Hepatocyte (in vitro differentiated cells): ENCODE data around the gene HDAC5. TPM values are rescaled to one million over a fixed set of nuclear protein-coding genes. Genes with fewer than 3 reads are reported as not detected.
"Not testable (repeated sequence)": the region's sequence is repeated elsewhere in the genome, so short reads cannot be mapped to it uniquely, and the experiment has no call there.

ENCODE experiments used
- DNase-seq: peaks from one replicate; pipeline ENCODE4 v3.0.0-alpha.2; 2016; ENCODE audit warnings: low spot score
- H2AFZ ChIP-seq: fragments of 200-600 bp; sonication (generic); 2 replicates; pipeline ENCODE4 v1.6.0; 2016; ENCODE audit warnings: antibody characterized with exemption, mild to moderate bottlenecking
- H3K27ac ChIP-seq: fragments of 200-600 bp; sonication (generic); 2 replicates; pipeline ENCODE4 v1.5.1; 2016; ENCODE audit warnings: mild to moderate bottlenecking
- H3K27me3 ChIP-seq: fragments of 200-600 bp; sonication (generic); 2 replicates; pipeline ENCODE4 v1.6.1; 2016
- H3K36me3 ChIP-seq: fragments of 200-600 bp; sonication (generic); replicated peaks from 2 replicates; pipeline ENCODE4 v1.5.1; 2016; ENCODE audit warnings: low read depth; ENCODE audit not compliant: insufficient read depth
- H3K4me1 ChIP-seq: fragments of 200-600 bp; sonication (generic); 2 replicates; pipeline ENCODE4 v1.5.1; 2016; ENCODE audit warnings: mild to moderate bottlenecking, moderate library complexity; ENCODE audit not compliant: insufficient read depth
- H3K4me2 ChIP-seq: fragments of 200-600 bp; sonication (generic); 2 replicates; pipeline ENCODE4 v1.6.0; 2016
- H3K4me3 ChIP-seq: fragments of 200-600 bp; sonication (generic); 2 replicates; pipeline ENCODE4 v1.5.1; 2016; ENCODE audit warnings: mild to moderate bottlenecking
- H3K79me2 ChIP-seq: fragments of 200-600 bp; sonication (generic); 2 replicates; pipeline ENCODE4 v1.6.0; 2017; ENCODE audit warnings: mild to moderate bottlenecking
- H3K9me2 ChIP-seq: fragments of 200-600 bp; sonication (generic); replicated peaks from 2 replicates; pipeline ENCODE4 v1.6.0; 2017; ENCODE audit warnings: mild to moderate bottlenecking; ENCODE audit not compliant: insufficient read depth
- H3K9me3 ChIP-seq: fragments of 200-600 bp; sonication (generic); 2 replicates; pipeline ENCODE4 v1.5.1; 2016; ENCODE audit warnings: low read depth, mild to moderate bottlenecking
- H4K20me1 ChIP-seq: fragments of 200-600 bp; sonication (generic); 2 replicates; pipeline ENCODE4 v1.6.0; 2016; ENCODE audit warnings: mild to moderate bottlenecking; ENCODE audit not compliant: insufficient read depth, poor library complexity, severe bottlenecking
- CTCF ChIP-seq: fragments of 200-600 bp; sonication (generic); IDR thresholded peaks from 2 replicates; pipeline ENCODE4 v1.5.1; 2016; ENCODE audit warnings: antibody characterized with exemption, mild to moderate bottlenecking; ENCODE audit not compliant: poor library complexity
- EZH2 ChIP-seq: fragments of 200-600 bp; sonication (generic); IDR thresholded peaks from 2 replicates; pipeline ENCODE4 v1.6.1; 2016; ENCODE audit warnings: antibody characterized with exemption, mild to moderate bottlenecking, borderline replicate concordance
- EZH2phosphoT487 ChIP-seq: fragments of 200-600 bp; sonication (generic); IDR thresholded peaks from one replicate; pipeline ENCODE4 v1.6.1; 2018; ENCODE audit warnings: antibody characterized with exemption, mild to moderate bottlenecking, low read depth, moderate library complexity; ENCODE audit not compliant: unreplicated experiment, severe bottlenecking
- WGBS: methylation state at CpG from one replicate; pipeline ENCODE4 v1.1.6; 2016; ENCODE audit warnings: low lambda C conversion rate; ENCODE audit errors: missing lambda C conversion rate; 5-methylcytosine and 5-hydroxymethylcytosine counted together
- polyA plus RNA-seq: library from polyadenylated mRNA; unstranded; fragments of >200 nt; fragmentation: Nextera tagmentation; extraction: Ambion mirVana; gene quantifications from 2 replicates; pipeline ENCODE4 v1.2.1, GENCODE V29; 2016
- total RNA-seq: library from RNA; depleted of rRNA; stranded (reverse); fragments of >200 nt; gene quantifications from 2 replicates; pipeline ENCODE4 v1.2.3, GENCODE V29; 2014

Gene HDAC5
- total and polyA plus RNA-seq, 2 experiments from 2014 or later: 33.9 to 42.7 TPM

DNA sequence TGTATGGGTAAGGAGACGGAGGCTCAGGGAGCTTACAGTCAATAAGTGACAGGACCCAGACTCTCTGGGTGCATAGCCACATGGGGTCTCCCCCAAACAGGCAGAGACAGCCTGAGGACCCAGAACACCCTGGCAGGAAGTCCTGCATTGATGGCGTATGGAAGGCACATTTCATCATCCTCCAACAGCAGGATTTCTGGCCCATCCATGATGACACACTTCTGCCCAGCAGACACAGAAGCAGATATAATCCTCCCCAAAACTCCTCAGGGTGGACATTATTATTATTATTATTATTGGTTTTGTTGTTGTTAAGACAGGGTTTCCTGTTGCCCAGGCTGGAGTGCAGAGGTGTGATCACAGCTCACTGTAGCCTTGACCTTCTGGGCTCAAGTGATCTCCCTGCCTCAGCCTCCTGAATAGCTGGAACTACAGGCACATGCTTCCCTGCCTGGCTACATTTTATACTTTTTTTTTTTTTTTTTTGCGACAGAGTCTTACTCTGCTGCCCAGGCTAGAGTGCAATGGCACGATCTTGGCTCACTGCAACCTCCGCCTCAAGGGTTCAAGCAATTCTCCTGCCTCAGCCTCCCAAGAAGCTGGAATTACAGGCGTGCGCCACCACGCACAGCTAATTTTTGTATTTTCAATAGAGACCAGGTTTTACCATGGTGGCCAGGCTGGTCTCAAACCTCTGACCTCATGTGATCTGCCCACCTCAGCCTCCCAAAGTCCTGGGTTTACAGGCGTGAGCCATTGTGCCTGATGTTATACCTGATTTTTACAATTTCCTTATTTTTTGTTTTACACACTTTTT, 11.5 kb upstream of the HDAC5 start:
- DNase-seq: no peak
- H3K79me2 ChIP-seq: no peaks in the 10 kb centered on the region
- H3K4me2 ChIP-seq: no peak overlapping the region
- no peak overlapping the region for H3K4me3 ChIP-seq
- no peaks in the 10 kb centered on the region for H3K36me3 ChIP-seq
- H3K4me1 ChIP-seq: peaks cover 5% of the 10 kb centered on the region
- H3K27me3 ChIP-seq: no peaks in the 10 kb centered on the region
- TF ChIP-seq EZH2 (no peak), CTCF (no peak), EZH2phosphoT487 (no peak)
- no peaks in the 10 kb centered on the region for H4K20me1 ChIP-seq
- no peak overlapping the region for H2AFZ ChIP-seq
- 88% methylated on average over 9 of the region's 9 CpGs for WGBS
- no peaks in the 10 kb centered on the region for H3K9me3 ChIP-seq
- H3K27ac ChIP-seq: no peak overlapping the region
- H3K9me2 ChIP-seq: no peaks in the 10 kb centered on the region

DNA sequence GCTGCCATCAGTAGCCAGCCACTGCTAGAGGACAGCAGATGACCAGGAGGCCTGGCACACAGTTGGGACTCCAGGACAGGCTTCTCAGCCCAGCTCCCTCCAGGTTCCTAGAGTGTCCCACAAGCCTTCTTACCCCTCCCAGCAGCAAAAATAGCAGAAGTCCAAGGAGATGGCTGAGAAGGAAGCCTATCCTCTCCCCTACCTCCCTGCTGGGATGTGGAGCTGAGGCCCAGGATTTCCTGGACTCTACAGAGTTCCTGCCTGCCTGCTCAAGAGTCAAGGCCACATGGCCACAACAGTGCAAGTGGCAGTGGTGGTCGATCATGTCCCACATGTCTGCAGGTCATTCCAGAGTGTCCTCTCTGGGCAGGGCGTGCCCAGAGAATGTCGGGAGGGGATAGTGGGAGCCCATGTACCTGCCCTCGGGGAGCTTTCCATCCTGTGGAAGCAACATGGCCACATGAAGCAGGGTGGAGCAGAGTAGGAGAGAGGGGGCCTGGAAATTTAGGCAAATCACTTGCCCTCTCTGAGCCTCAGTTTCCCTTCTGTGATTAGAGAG, 10.6 kb upstream of the HDAC5 start:
- Histone ChIP-seq H3K27ac (no peak overlapping the region), H4K20me1 (no peaks in the 10 kb centered on the region), H3K79me2 (no peaks in the 10 kb centered on the region), H3K36me3 (no peaks in the 10 kb centered on the region), H3K27me3 (no peaks in the 10 kb centered on the region), H3K9me3 (no peaks in the 10 kb centered on the region), H3K4me2 (no peak overlapping the region), H3K4me3 (no peak overlapping the region), H3K4me1 (peaks cover 5% of the 10 kb centered on the region), H3K9me2 (no peaks in the 10 kb centered on the region), H2AFZ (no peak overlapping the region)
- DNase-seq: no peak
- whole genome bisulfite sequencing: 91% methylated on average over 4 of the region's 4 CpGs
- no peak for TF ChIP-seq CTCF
- TF ChIP-seq EZH2: no peak
- no peak for TF ChIP-seq EZH2phosphoT487

DNA sequence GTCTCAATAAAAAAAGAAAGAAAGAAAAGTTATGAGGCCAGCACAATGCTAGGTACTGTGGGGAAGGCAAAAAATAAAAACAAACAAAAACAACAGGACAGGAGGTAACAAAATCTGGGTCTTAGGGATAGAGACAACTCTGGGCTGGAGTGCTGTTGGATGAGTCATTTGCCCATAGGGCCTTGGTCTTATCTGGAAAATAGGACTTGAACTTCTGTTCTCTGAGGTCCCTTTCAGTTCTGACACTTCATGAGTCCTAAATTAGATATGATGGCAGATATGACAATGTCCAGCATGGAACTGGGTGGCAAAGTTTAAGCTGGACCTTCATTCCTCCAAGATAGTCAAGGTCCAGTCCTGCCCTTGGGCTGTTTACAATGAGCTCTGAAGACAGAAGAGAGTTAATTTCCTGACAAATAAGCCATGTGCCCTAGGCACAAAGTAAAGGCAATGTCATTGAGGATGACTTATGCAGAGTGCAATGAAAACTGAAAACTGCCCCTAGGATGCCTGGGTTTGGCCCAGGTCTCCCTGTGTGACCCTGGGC, 8.9 kb upstream of the HDAC5 start:
- Histone ChIP-seq H3K9me2 (no peaks in the 10 kb centered on the region), H3K27ac (no peak overlapping the region), H3K4me1 (no peaks in the 10 kb centered on the region), H3K79me2 (no peaks in the 10 kb centered on the region), H2AFZ (no peak overlapping the region), H3K27me3 (no peaks in the 10 kb centered on the region), H3K36me3 (no peaks in the 10 kb centered on the region), H3K4me3 (no peak overlapping the region), H3K9me3 (no peaks in the 10 kb centered on the region), H3K4me2 (no peak overlapping the region), H4K20me1 (no peaks in the 10 kb centered on the region)
- no peak for DNase-seq
- TF ChIP-seq EZH2: no peak
- no peak for TF ChIP-seq EZH2phosphoT487
- TF ChIP-seq CTCF: no peak

GRCh38 chr17:44131372-44131771, 7.9 kb upstream of the HDAC5 start:
- whole genome bisulfite sequencing: 95% methylated on average over 12 of the region's 12 CpGs
- H2AFZ ChIP-seq, H3K79me2 ChIP-seq, DNase-seq, H3K27ac ChIP-seq, H3K4me2 ChIP-seq, H3K27me3 ChIP-seq, H3K9me2 ChIP-seq, H3K4me3 ChIP-seq, H3K4me1 ChIP-seq, H3K36me3 ChIP-seq, H4K20me1 ChIP-seq, H3K9me3 ChIP-seq: not testable (repeated sequence)
